WTC11 (cell line): ENCODE results near the gene ZRANB1.

Experiments
- KAT7 ChIP-seq: sonication (generic); formaldehyde crosslinking; IDR thresholded peaks from 2 replicates; pipeline ENCODE4 v1.8.1; 2023; ENCODE audit warnings: missing genetic modification reagents, mild to moderate bottlenecking, borderline replicate concordance
- SP1 ChIP-seq: sonication (generic); formaldehyde crosslinking; conservative IDR thresholded peaks from 2 replicates; pipeline ENCODE4 v1.8.1; 2022; ENCODE audit warnings: missing genetic modification reagents
- TEAD1 ChIP-seq: sonication (generic); formaldehyde crosslinking; IDR thresholded peaks from 2 replicates; pipeline ENCODE4 v1.8.0; 2022; ENCODE audit warnings: mild to moderate bottlenecking, missing genetic modification reagents
- TF ChIP-seq, protein P1 (sequence below): sonication (generic); formaldehyde crosslinking; IDR thresholded peaks from 2 replicates; pipeline ENCODE4 v1.8.0; 2023; ENCODE audit warnings: missing genetic modification reagents
- TF ChIP-seq, protein P2 (sequence below): fragments of 200-600 bp; IDR thresholded peaks from 2 replicates; pipeline ENCODE4 v1.8.0; 2022; ENCODE audit warnings: antibody characterized with exemption
- TF ChIP-seq, protein P3 (sequence below): sonication (generic); formaldehyde crosslinking; IDR thresholded peaks from 2 replicates; pipeline ENCODE4 v1.8.1; 2023; ENCODE audit warnings: mild to moderate bottlenecking, missing genetic modification reagents, moderate library complexity
- TF ChIP-seq, protein P4 (sequence below): sonication (generic); formaldehyde crosslinking; IDR thresholded peaks from 2 replicates; pipeline ENCODE4 v1.8.0; 2022; ENCODE audit warnings: mild to moderate bottlenecking, missing genetic modification reagents

DNA sequence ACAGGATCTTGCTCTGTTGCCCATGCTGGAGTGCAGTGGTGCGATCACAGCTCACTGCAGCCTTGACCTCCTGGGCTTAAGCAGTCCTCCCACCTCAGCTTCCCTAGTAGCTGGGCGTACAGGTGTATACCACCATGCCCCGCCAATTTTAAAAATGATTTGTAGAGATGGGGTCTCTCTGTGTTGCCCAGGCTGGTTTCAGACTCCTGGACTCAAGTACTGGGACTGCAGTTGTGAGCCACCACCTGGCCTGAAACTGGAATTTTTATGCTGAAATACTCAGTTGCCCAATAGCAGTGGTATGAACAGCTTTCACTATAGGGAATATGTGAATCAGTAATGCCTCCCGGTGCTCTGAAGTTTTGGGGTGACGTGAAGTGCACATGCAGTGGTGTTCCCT, 7.6 kb downstream of the ZRANB1 start:
- TF ChIP-seq, protein P1, sequence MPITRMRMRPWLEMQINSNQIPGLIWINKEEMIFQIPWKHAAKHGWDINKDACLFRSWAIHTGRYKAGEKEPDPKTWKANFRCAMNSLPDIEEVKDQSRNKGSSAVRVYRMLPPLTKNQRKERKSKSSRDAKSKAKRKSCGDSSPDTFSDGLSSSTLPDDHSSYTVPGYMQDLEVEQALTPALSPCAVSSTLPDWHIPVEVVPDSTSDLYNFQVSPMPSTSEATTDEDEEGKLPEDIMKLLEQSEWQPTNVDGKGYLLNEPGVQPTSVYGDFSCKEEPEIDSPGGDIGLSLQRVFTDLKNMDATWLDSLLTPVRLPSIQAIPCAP (CRISPR knock-in tag): no peak
- TF ChIP-seq, protein P2, sequence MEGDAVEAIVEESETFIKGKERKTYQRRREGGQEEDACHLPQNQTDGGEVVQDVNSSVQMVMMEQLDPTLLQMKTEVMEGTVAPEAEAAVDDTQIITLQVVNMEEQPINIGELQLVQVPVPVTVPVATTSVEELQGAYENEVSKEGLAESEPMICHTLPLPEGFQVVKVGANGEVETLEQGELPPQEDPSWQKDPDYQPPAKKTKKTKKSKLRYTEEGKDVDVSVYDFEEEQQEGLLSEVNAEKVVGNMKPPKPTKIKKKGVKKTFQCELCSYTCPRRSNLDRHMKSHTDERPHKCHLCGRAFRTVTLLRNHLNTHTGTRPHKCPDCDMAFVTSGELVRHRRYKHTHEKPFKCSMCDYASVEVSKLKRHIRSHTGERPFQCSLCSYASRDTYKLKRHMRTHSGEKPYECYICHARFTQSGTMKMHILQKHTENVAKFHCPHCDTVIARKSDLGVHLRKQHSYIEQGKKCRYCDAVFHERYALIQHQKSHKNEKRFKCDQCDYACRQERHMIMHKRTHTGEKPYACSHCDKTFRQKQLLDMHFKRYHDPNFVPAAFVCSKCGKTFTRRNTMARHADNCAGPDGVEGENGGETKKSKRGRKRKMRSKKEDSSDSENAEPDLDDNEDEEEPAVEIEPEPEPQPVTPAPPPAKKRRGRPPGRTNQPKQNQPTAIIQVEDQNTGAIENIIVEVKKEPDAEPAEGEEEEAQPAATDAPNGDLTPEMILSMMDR: no peak
- TF ChIP-seq SP1: no peak
- TF ChIP-seq, protein P3, sequence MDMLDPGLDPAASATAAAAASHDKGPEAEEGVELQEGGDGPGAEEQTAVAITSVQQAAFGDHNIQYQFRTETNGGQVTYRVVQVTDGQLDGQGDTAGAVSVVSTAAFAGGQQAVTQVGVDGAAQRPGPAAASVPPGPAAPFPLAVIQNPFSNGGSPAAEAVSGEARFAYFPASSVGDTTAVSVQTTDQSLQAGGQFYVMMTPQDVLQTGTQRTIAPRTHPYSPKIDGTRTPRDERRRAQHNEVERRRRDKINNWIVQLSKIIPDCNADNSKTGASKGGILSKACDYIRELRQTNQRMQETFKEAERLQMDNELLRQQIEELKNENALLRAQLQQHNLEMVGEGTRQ (CRISPR knock-in tag): no peak
- TF ChIP-seq KAT7: no peak
- TF ChIP-seq, protein P4, sequence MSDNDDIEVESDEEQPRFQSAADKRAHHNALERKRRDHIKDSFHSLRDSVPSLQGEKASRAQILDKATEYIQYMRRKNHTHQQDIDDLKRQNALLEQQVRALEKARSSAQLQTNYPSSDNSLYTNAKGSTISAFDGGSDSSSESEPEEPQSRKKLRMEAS (CRISPR knock-in tag): no peak
- no peak for TF ChIP-seq TEAD1 (CRISPR knock-in tag)
